ENCODE measurements around the gene KCNJ1. TPM values are rescaled to one million over a fixed set of nuclear protein-coding genes. Genes with fewer than 3 reads are reported as not detected.

The KCNJ1 gene
- total RNA-seq, 1 donor from 2014 or later: not detected

DNA sequence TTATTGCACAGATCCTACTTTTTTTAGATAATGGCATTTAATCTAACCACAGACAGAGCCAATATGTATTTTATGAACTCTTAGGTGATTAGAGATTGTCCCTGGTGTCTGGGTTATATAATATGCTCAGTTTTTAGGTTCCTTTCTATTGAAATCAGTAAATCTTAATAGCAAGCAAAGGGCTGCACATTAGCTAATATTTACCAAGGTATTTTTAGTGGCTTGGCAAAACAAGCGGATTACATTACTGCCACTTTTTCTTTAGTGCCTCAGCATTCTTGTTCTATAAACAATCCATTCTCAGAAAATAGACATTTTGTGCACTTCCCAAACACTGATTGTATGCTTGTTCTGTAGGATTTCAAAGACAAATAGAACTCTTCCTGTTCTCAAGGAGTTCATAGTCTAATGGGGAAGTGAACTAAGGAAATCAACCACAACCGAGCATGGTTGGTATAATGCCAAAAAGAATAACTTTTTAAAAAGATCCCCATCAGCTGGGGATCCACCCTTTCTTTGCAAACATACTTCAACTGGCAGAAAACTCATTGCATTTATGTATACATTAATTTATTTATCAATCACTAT, 23.8 kb downstream of the KCNJ1 start:
- TF ChIP-seq, protein P1, sequence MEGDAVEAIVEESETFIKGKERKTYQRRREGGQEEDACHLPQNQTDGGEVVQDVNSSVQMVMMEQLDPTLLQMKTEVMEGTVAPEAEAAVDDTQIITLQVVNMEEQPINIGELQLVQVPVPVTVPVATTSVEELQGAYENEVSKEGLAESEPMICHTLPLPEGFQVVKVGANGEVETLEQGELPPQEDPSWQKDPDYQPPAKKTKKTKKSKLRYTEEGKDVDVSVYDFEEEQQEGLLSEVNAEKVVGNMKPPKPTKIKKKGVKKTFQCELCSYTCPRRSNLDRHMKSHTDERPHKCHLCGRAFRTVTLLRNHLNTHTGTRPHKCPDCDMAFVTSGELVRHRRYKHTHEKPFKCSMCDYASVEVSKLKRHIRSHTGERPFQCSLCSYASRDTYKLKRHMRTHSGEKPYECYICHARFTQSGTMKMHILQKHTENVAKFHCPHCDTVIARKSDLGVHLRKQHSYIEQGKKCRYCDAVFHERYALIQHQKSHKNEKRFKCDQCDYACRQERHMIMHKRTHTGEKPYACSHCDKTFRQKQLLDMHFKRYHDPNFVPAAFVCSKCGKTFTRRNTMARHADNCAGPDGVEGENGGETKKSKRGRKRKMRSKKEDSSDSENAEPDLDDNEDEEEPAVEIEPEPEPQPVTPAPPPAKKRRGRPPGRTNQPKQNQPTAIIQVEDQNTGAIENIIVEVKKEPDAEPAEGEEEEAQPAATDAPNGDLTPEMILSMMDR (conservative IDR thresholded peaks at IDR 0.05; ENCODE audit: low read depth, low read length): no peak
- no peak overlapping the region for H3K4me3 ChIP-seq (ENCODE audit: low read depth, low read length)
- no peak for DNase-seq (ENCODE audit: low read depth)

DNA sequence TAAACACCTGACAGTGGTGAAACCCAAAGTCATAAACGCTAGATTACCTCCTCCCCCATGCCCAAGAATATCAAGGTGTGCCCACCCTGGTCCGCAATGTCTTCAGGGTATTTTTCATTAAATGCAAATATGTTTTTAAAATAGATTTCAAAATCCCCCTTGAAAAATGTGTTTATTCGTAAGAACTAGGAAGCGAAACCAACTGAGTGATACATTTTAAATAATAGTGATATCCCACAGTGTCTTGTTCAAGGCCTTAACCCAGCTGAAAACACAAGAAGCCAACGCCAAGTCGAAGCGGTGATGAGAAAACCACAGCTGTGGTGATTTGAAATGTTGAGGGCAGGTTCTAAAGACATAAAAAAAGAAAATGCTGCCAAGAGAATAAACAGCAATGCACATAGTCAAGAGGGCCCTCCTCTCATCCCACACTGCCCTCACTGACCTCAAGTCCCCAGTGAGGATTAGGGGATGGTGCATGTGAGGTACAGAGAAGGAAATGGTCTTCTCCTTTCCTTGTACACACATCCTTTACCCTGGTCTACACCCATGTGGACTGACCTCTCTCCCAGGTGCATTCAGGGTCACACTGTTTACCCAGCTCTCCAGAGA, 25.5 kb downstream of the KCNJ1 start:
- no peak for DNase-seq (ENCODE audit: low read depth)
- no peak overlapping the region for H3K4me3 ChIP-seq (ENCODE audit: low read depth, low read length)
- TF ChIP-seq, protein P1 (conservative IDR thresholded peaks at IDR 0.05; ENCODE audit: low read depth, low read length): no peak

DNA sequence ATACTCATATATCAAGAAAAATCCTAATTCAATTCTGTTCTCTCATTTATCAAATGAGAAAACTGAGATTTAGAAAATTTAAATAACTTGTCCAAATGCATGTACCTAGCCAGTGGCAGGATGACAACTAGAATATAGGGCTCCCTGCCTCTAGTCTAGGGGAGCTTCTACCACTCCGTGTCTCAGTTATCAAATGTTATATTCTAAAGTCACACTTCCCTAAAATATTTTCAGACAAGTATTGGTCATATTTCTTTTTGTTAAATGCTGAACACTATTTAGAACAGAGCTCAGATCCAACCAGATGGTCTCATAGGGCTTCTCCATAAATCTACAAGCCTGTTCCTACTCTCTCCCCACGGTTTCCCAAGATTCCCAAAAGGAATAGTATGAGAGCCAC, 26.3 kb downstream of the KCNJ1 start:
- TF ChIP-seq, protein P1 (conservative IDR thresholded peaks at IDR 0.05; ENCODE audit: low read depth, low read length): no peak

DNA sequence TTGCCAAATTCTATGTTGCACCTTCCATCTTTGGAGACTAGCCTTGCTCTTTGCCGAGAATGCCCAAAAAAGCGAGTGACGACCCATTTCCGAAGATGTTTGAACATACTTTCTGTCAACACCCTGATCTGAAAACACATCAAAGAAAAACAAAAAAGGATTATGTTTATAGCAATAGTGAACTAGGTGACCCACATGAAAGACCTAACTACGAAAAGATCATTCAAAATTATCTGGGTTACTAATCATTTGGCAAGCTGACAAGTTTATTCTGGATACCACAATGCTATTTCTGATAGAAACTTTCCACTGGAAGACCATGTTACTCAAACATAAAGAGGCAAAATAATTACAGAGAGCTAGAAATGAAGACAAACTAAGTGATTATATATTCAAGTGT, 27.0 kb downstream of the KCNJ1 start:
- no peak for DNase-seq (ENCODE audit: low read depth)
- TF ChIP-seq, protein P1 (conservative IDR thresholded peaks at IDR 0.05; ENCODE audit: low read depth, low read length): no peak
- no peak overlapping the region for H3K4me3 ChIP-seq (ENCODE audit: low read depth, low read length)

More for the DNA sequence above, 26.3 kb downstream of the KCNJ1 start:
- DNase-seq (ENCODE audit: low read depth): no peak
- H3K4me3 ChIP-seq (ENCODE audit: low read depth, low read length): no peak overlapping the region

DNA sequence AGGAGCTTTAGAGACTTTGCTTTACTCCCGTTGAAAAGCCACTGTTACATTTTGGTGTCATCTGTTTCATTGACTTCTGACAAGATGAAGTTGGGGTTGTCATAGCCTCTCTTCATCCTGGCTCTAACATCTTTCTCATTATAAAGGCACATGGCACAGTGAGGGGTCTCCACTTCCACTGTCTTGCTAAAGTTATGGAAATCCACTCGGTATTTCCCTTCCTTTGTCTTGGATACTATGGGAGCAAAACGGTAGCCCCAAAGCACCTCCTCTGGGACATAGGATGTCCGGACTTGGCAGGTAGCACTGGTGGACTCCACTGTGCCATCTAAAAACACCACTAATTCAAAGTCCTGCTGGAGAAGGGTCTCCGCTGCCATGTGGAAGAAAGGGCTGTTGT, 28.0 kb downstream of the KCNJ1 start:
- DNase-seq (ENCODE audit: low read depth): no peak
- TF ChIP-seq, protein P1 (conservative IDR thresholded peaks at IDR 0.05; ENCODE audit: low read depth, low read length): no peak
- H3K4me3 ChIP-seq (ENCODE audit: low read depth, low read length): no peak overlapping the region

DNA sequence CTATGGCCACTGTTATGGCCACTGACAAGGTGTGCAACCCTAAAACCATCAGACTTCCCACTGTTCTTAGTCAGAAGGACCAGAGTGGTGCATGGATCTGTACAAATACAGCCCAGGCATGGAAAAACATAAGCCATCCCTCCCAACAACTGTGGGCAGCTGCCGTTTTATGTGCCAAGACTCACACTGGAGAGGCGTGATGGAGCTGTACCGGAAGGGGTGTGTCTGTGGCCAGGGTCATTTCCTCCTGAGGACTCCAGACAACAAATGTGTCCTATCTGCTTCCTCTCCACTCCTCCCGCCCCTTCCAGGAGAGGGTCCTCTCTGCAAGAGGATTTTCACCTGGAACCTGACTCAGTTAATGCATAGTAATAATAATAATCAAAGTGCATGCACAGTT, 29.5 kb downstream of the KCNJ1 start:
- DNase-seq (ENCODE audit: low read depth): no peak
- no peak overlapping the region for H3K4me3 ChIP-seq (ENCODE audit: low read depth, low read length)
- TF ChIP-seq, protein P1 (conservative IDR thresholded peaks at IDR 0.05; ENCODE audit: low read depth, low read length): no peak
